Renal cortex interstitium (tissue), 11 donors: ENCODE results near the gene RPUSD1. TPM values are rescaled to one million over a fixed set of nuclear protein-coding genes. Genes with fewer than 3 reads are reported as not detected.
"Not testable (repeated sequence)": the region's sequence is repeated elsewhere in the genome, so short reads cannot be mapped to it uniquely, and the experiment has no call there.

ENCODE experiments used
- DNase-seq, 11 donors: peaks; one replicate each; pipeline ENCODE4 v3.0.0-alpha.2; 2013; ENCODE audit warnings: low read depth in 9 of 11, low spot score in 4 of 11; ENCODE audit errors: extremely low read depth in 1 of 11
- polyA plus RNA-seq, 3 donors: library from polyadenylated mRNA; unstranded; fragments of 120-200 nt; gene quantifications; one replicate each; pipeline ENCODE4 v1.2.1, GENCODE V29; 2013; ENCODE audit not compliant: insufficient read length in 3 of 3

The RPUSD1 gene
- polyA plus RNA-seq, 3 donors: 9.1 to 22.4 (median 16.7) TPM

DNA sequence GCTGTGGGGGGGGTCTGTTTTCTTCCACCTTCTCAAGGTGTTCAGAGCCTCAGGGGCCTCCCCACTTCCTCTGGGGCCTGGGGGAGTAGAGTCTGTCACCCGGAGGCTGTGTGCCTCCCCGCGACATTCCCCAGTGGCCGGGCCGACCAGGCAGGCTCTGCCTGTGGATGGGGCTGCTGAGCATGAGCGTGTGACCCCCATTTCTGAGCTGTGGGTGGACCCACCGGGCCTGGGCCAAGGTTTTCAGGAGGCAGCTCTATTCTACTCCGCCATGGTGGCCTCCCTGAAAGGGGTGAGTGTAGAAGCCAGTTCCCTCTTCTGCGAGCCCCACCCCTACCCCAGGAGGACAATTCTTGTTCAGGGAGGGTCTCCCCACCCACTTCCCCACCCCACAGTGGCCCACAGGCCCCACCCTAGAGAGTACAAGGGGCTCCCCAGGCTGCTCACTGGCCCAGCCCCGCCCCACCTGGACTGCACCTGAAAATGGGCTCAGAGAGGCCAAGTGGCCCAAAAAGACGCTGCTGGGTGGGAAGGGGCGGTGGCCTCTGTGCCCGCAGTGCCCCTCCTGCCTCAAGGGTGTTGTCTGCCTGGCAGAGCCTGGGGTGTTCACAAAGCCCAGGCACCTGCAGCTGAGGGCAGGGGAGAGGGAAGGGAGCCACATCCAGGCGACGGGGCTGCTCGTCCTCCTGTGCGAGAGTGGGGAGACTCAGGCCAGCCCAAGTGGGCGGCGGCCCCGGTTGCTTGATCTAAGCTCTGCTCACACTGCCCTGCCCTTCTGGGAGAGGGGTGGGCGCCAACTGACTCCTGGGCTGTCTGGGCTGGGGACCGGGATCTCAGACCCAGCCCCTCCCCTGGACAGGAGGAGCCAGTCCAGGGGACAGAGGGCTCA, 26.3 kb downstream of the RPUSD1 start:
- no peak for DNase-seq

DNA sequence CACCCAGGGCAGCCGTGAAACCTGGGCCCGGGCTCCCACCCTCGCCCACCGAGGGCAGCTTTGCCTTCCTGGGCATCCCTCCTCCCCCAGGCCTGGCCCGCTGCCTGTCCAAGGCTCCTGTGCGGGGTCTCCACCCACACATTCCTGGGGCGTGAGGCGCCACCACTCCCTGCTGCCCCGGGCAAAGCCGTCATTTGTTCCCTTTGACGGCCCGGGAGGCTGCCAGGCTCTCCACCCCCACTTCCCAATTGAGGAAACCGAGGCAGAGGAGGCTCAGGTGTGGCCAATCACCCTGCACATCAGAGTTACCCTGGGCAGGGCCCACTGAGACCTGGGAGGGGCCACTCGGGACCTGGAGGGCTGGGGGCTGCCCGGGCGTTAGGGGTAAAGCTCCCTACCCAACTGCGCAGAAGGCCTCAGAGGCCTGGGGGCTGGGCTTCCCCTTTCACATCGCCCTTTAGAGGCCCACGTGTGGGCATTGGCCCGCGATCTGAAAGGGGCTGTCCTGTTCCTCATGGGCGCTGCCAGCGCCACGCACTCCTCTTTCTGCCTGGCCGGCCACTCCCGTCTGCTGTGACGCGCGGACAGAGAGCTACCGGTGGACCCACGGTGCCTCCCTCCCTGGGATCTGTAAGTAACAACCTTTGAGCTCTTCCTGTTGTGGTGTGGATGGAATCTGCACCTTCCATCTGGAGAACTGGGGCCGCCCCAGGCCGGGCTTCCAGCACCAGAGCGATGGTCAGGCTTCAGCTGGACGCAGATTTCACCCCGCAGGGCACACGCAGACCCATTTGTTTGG, 27.4 kb downstream of the RPUSD1 start, which contains the start of gene MSLN:
Gene MSLN, plus strand, starts transcription at position 190 of the 799 bp plus-strand sequence. CDS start 1,947 bp downstream, outside the sequence.
- no peak for DNase-seq

DNA sequence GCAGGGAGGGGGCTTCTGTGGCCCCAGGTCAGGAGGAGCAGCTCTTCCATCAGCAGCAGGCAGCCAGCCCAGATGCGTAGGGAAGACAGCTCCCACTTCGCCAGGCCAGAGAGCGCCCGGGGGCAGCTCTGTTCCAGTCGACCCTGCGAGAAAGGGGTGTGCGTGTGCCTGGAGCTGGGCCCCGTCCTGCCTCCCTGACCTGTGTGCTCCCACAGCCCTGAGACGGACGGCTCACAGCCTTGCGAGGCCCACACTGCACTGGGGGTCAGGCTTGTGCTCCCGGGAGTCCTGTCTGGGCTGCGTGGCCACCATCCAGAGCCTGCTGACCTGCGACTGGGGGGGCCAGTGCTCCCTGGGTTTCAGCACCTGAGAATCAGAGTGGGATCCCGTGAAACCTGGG, 28.1 kb downstream of the RPUSD1 start:
- no peak for DNase-seq

DNA sequence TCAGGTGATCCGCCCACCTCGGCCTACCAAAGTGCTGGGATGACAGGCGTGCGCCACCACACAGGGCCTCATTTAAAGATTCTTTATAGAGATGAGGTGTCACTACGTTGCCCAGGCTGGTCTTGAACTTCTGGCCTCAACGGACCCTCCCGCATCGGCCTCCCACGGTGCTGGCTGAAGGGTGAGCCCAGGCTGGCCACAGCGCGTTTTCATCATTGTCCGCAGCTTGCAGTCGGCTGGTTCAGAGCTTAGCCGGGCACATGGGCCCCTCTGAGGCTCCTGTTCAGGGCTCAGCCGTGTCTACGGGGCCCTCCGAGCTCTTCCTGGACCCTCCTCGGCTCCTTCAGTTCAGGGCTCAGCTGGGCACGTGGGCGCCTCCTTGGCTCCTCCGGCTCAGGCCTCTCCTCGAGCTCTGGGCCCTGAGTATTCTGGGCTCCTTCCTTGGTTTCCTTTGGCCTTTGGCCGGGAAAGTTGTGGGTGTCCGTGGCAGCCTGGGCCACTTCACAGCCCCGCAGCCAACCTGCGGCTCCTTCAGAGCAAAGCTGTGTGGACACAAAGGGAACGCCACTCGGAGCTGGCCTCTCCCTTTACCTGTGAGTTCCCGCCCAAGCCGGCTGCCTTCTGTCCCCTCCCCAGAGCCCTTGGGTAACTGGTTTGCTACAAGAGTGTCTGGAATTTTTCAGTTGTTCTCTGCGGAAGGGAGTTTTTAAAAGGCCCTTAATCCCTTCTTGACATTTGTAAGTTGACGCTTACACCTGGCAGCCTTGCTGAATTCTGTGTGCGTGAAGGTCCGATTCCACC, 28.9 kb downstream of the RPUSD1 start:
- no peak for DNase-seq

DNA sequence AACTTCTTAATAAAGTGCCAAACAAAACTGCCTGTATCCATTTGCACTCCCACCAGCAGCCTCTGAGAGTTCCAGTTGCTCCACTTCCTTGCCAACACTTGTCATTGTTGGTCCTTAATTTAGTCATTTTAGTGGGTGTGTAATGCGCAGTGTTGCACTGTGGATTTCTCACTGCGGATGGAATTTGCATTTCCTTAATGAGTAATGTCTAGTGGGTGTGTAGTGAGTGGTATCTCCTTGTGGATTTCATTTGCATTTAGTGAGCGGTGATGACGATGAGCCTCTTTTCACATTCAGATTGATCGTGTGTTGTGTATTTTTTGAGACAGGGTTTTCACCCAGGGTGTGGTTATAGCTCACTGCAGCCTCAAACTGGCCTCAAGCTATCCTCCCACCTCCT, 31.8 kb downstream of the RPUSD1 start:
- DNase-seq: no peak

DNA sequence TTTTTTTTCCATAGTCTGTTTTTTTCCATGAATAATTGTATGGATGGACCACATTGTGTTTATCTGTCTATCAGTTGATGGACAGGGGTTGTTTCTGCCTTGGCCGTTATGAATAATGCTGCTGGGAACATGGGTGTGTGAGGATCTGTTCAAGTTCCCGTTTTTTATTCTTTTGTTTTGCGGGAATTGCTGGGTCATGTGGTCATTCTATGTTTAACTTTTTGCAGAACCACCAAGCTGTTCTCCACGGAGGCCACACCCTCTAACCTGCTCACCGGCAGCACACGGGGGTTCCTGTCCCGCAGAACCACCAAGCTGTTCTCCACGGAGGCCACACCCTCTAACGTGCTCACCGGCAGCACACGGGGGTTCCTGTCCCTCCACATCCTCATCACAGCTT, 33.5 kb downstream of the RPUSD1 start:
- no peak for DNase-seq

DNA sequence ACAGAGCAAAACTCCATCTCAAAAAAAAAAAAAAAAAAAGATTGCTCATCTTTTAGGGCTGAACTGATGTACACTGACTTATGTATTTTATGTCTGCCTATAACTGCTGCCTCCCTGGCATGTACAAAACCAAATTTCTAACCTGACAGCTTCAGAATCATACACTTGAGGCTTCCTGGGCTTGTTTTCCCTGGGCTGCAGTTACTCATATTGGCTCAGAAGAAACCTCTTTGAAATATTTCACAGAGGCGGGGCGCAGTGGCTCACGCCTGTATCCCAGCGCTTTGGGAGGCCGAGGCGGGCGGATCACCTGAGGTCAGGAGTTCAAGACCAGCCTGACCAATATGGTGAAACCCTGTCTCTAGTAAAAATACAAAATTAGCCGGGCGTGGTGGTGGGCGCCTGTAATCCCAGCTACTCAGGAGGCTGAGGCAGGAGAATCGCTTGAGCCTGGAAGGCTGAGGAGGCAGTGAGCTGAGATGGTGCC, 34.0 kb downstream of the RPUSD1 start:
- DNase-seq: not testable (repeated sequence)

DNA sequence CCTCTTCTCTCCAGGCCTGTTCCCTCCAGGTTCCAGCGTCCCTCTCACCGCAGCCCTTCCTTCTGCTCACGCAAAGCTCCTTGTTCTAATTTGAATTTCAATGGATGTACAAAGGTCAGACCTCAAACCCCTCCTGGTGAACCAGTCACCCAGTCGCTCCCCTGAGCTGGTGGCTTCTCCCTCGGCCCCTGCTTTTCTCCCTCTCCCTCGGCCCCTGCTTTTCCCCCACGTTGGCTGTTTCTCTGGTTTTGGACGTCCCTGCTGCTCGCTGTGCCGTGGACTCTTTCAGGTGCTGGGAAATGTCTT, 36.2 kb downstream of the RPUSD1 start:
- no peak for DNase-seq

DNA sequence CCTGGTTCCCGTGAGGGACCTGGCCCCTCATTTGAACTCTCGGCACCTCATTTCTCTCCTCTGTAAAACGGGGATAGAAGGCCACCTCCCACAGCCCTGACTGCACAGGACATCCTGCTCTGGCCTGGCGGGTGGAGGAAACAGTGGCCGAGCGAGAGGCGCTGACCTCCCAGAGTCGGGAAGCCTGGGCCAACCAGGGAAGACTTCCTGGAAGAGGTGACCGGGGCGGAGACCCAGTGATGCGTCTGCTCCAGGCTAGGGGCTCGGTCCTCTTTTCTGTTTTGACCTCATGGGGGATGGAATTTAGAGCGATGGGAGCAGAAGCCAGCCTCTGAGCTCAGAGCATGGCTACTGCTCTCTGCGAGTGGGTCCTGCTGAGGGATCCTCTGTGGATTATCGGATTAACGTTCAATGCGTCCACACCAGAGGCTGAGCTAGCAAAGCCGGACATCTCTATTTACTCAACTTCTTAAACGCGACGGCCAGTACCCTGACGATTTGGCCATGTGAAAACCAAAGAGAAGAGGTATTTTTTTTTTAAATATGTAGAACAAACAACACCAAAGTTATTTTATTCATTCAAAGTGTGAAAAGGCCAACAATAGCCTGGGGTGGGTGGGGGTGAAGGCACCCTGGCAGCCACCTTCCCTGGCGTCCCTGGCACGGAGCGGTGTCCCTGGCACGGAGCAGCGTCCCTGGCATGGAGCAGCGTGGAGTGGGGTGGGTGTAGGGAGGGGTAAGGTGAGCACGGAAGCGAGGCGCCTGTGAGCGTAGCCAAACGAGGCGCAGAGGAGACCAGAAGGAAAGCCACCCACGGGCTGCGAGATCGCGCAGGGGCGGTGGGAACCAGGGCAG, 36.8 kb downstream of the RPUSD1 start:
- DNase-seq: no peak

DNA sequence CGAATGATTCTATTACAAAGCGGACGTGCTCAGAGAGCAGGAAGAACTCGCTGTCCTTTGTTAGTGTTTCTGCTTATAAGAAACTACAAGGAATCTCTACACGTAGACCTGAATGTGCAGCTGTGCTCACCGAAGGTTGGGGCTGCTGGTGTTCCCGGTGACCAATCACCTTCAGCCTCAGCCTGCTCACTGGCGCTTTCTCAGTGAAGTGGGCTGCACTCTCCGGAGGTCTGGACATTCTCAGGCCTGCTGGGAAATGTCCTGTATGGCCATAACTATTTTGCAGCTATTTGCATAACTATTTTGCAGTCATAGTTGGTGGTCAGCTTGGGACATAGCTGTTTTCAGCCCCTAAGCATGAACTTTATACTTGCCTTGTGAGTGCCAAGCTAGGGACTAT, 37.7 kb downstream of the RPUSD1 start:
- no peak for DNase-seq

DNA sequence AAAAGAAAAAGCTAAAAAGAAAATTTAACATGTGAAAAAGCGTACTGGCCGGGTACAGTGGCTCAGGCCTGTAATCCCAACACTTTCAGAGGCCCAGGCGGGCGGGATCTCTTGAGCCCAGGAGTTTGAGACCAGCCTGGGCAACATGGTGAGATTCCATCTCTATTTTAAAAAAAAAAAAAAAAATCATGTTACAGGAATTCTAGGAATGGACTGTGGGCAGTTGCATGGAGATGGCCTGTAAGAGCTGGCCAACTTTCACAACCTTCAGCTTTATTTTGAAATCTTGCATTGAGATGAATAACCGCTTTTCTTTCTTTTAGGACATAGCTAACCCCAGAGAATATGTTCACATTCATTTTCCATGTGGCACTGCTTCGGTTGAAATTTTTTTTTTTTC, 39.2 kb downstream of the RPUSD1 start:
- DNase-seq: no peak

DNA sequence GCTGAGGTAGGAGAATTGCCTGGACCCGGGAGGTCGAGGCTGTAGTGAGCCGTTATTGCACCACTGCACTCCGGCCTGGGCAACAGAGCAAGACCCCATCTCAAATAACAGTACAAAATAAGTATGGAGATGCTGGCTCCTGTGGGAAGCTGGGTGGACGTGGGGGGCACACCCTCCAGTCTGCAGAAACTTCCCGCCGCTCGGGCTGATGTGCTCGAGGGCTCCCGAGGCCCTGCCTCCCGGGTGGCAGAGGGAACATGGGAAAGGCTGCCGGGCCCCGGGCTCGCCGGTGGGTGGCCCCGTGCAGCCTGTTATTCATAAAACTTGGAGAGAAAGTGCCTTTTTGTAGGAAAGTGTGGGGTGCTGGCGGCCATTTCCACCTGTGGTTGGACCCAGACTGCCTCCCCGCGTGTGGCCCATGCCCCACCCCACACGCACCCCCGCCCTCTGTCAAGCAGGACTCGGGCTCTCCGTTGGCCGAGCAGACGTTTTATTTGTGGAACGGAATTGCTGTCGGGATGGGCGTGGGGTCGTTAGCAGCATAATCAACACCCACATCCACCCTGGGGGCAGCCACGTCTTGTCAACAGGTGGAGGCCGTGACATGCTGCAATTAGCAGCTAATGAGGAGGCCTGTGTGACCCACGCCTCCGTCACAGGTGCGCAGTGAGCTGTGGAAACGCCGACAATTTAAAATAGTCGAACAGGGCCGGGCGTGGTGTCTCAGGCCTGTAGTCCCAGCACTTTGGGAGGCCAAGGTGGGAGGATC, 40.0 kb downstream of the RPUSD1 start:
- DNase-seq: no peak

DNA sequence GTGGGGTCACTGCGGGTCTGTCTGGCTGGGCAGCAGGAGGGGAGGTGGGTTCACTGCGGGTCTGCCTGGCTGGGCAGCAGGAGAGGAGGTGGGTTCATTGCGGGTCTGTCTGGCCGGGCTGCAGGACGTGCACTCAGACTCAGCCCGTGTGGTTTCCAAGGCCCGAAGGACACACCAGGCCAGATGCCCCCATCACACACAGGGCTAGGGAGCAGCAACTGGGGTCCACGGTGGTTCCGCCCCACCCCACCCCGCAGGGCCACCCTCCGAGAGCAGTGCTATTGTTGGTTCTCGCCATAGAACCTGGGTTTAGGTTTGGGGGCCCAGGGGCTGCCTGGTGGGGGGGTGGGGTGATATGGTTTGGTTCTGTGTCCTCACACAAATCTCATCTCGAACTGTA, 41.5 kb downstream of the RPUSD1 start:
- DNase-seq: no peak

DNA sequence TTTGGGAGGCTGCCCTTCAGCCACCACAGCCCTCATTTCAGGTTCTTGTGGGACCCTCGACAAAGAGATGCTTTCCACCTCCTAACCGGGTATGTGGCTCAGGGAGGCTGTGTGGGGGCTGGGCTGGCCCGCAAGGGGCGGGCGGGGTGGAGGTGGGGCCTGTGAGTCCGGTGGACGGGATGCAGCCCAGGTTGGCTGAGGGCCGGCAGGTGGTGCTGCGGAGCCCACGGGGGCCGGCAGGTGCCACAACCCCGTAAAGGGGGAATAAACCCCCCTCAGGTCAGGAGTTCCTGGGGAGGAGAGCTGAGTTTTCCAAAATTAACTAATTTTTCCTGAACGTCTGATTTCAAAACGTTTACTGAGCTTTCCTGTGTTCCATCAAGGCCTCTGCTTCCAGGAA, 42.4 kb downstream of the RPUSD1 start:
- DNase-seq: no peak

DNA sequence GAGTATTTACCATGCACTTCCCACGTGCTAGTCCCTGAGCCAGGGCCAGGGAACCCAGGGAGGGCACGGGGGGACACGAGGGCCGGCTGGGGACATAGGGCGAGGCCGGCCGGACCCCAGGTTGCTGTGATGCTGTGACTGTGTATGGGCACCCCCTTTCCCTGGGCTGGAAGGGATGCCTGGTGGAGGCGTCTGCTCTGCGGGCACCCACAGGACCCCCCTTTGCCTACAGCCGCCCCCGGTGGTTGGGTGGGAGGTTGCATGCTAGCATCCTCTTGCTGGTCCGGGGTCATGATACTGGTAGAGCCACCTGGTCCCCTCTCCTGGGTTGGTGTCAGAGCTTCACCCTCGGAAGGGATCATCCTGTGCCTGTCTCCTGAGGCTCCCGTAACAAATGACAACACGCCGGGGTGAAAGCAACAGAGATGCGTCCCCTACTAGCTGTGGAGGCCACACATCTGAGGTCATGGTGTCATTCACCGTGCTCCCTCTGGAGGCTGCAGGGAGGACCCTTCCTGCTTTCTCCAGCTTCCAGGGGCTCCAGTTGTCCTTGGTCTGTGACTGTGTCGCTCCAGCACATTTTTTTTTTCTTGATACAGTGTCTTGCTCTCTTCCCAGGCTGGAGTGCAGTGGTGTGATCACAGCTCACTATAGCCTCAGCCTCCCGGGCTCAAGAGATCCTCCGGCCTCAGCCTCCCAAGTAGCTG, 44.2 kb downstream of the RPUSD1 start:
- no peak for DNase-seq

DNA sequence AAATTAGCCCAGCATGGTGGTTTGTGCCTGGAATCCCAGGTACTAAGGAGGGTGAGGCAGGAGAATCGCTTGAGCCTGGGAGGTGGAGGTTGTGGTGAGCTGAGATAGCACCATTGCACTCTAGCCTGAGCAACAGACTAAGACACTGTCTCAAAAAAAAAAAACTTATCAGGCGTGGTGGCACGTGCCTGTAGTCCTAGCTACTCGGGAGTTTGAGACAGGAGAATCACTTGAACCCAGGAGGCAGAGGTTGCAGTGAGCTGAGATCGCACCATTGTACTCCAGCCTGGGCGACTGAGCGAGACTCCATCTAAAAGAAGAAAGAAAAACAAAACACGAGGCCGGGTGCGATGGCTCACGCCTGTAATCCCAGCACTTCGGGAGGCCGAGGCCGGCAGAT, 45.3 kb downstream of the RPUSD1 start:
- not testable (repeated sequence) for DNase-seq

DNA sequence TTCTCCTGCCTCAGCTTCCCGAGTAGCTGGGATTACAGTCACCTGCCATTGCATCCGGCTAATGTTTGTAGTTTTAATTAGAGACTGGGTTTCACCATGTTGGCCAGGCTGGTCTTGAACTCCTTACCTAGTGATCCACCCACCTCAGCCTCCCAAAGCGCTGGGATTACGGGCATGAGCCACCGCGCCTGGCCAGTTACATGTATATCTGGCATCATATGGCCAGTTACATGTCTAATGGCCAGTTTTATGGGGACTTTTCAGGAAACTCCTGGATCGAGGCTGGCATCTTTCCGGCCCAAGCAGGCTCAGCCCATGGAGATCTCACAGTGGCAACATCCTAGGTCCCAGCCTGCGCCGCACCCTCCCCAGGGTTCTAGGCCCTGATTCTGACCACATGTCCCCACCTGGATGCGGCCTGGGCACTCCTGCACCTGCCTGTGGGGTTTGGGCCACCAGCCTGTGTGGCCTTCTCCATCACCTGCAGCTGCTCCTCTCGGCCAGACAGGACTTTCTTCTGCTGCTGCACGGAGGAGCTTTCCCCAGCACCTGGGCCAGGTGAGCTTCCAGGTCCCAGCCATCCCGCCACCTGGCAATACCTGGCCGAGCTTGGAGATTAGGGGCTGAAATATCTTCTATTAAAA, 46.1 kb downstream of the RPUSD1 start:
- DNase-seq: no peak
